GM13977 (cell line): Measurements from ENCODE around the gene ADARB1.

Source experiments
- DNase-seq: peaks from one replicate; pipeline ENCODE4 v3.0.0; 2012; ENCODE audit warnings: low spot score
- in situ Hi-C: fragments of 300-500 bp; cut with MboI; formaldehyde crosslinking; loops from one replicate; pipeline ENCODE4 v1.12.0; 2022; ENCODE audit warnings: low sequenced_read_pairs, low pct_unique_long_range_greater_than_20kb, mixed read lengths, inconsistent platforms; ENCODE audit not compliant: unreplicated experiment
- TF ChIP-seq, protein P1 (sequence below): IDR thresholded peaks from 2 replicates; pipeline ENCODE4 v1.5.1; 2012; ENCODE audit warnings: mild to moderate bottlenecking, control low read depth; ENCODE audit not compliant: insufficient read depth; ENCODE audit errors: extremely low read depth, missing control alignments

ADARB1 gene

DNA sequence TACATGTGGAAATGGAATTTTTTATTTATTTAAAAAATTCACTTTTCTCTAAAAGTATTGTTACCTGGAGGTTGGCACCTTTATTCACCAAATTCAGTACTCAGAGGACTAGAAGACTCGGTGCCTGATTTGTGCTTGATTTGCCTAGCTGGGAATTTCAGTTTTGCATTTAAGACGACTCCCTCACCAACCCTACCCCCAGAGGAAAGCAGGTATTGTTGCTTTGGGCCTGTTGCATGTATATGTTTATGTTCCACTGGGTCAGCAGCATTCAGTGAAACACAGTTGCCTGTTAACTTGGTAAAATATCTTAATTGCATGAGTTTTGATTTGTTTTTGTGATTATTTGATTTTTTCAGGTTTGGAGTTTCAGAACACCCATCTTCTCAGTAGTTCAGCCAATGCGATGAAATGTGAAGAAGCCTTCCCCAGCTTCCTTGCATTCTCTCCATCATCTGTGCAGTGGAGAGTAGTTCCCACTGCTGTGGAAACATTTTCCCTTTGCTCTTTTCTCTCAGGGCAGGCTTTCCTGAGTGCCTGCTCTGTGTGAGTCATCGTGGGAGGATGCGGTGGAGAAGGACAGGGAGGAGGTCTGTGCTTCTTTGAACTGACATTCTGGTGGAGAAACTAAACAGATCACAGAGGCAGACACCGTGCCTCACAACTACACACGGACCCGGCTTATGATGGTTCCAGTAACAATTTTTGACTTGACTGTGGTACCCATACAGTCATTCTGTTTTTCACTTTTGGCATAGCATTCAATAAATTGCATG, 6.4 kb downstream of the ADARB1 start:
- in situ Hi-C loops = no loop called here

DNA sequence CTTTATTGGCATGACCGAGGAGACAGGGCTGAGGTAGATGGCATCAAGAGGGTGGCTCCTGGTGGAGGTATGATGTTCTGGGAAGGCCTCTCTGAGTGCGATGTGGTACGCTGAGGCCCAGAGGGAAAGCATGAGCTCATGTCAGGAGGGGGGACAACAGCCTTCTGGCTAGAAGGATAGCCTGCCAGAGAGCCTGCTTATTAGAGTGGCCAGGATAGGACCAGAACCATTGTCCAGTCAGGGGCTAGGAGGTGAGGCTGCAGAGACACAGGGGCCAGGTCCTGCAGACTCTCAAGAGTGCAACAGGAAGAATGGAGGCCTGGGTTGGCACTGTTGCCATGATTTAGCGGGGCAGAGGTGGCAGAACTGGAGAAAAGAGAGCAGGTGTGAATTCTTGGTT, 7.3 kb downstream of the ADARB1 start:
- no peak for DNase-seq
- TF ChIP-seq, protein P1, sequence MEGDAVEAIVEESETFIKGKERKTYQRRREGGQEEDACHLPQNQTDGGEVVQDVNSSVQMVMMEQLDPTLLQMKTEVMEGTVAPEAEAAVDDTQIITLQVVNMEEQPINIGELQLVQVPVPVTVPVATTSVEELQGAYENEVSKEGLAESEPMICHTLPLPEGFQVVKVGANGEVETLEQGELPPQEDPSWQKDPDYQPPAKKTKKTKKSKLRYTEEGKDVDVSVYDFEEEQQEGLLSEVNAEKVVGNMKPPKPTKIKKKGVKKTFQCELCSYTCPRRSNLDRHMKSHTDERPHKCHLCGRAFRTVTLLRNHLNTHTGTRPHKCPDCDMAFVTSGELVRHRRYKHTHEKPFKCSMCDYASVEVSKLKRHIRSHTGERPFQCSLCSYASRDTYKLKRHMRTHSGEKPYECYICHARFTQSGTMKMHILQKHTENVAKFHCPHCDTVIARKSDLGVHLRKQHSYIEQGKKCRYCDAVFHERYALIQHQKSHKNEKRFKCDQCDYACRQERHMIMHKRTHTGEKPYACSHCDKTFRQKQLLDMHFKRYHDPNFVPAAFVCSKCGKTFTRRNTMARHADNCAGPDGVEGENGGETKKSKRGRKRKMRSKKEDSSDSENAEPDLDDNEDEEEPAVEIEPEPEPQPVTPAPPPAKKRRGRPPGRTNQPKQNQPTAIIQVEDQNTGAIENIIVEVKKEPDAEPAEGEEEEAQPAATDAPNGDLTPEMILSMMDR = no peak
- in situ Hi-C loops = no loop called here

More for the DNA sequence above, 6.4 kb downstream of the ADARB1 start:
- DNase-seq = no peak
- TF ChIP-seq, protein P1 = no peak

DNA sequence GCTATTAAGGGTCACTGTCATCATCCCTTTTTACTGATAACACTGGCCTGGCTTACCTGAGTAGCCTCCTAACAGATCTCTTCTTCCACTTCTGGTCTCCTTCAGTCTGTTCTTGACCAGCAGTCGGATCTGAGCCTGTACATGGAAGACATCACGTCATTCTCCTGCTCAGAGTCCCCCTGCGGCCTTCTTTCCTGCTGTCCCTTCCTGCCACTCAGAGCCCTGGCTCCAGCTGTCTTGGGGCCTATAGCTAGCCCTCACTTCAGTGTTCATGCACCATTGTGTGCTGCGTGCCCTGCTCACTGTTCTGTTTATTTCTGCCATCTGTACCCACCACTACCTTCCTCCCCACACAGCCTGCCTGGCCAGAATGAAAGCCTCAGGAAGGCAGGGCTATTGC, 8.4 kb downstream of the ADARB1 start:
- DNase-seq = no peak
- TF ChIP-seq, protein P1 = no peak
- in situ Hi-C loops = no loop called here

DNA sequence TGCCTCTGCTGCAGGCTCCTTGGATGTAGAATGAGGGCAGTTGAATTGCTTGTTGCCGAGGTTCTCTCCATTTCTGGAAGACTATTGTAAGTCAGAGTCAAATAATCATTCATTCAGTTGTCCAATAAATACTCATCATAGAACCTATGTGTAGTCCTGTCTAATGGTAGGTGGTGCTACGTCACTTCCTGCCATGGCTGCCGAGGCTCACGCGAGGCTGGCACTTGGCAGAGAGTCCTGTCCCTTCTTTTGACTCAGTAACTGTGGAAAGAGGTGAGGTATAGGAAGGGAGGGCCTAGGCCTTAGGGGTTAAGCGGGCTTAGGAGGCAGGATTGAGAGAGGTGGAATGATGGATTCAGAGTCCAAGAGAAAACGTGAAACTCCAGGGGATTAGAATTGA, 9.7 kb downstream of the ADARB1 start:
- TF ChIP-seq, protein P1 = no peak
- DNase-seq = no peak
- in situ Hi-C loops = no loop called here

DNA sequence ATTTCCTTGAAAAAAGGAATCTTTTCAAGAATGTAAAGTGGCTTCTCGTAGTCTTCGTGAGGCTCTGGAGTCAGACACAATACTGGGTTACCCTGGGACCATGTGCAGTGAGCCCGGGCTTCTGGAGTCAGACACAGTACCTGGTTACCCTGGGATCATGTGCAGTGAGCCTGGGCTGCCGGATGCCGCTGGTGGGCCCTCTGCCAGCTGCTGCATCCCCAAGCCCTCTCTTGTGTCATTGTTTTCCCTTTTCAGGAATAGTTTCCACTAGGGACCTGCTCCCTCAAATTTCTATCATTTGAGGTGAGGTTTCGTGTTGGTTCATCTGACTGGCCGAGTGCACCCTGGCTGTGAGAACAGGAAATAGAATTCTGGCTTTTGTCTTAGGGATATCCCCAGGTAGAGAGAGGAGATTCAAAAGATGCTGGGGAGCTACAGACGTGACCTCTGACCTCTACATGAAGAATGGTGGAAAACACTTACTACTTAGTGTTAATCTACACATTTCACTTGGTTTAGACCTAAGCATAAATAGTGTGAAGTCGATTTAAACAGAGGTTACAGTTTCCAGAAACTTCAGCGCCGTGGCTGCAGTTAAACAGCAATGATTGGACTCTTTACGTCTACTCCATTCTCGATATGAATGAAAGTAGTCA, 10.6 kb downstream of the ADARB1 start:
- in situ Hi-C loops = no loop called here
- TF ChIP-seq, protein P1 = no peak
- no peak for DNase-seq

DNA sequence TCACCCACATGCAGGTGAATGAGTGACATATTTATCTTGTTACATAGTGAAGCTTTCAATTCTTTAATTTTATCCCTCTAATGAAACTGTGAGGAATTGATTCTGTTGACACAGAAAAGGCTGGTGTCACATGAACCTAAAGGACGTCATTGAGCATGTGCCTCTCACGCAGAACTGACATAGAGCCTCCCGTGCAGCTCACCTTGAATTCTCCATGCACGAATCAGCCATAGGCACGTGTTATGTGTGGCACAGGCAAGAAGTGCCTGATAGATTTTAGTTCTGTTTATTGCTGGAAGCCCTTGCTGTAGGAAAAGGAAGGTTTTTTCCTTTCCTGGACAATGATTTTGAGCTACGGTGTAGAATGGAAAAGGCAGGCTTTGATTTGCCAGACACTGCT, 11.3 kb downstream of the ADARB1 start:
- DNase-seq = no peak
- TF ChIP-seq, protein P1 = no peak
- in situ Hi-C loops = no loop called here
